Spleen (tissue), 11 donors: Measurements from ENCODE around the gene SLC38A10. TPM values are rescaled to one million over a fixed set of nuclear protein-coding genes. Genes with fewer than 3 reads are reported as not detected.
A peak's percentile ranks its signal among the peaks of the same experiment; 100 is the strongest.

Experiments
- DNase-seq: peaks from one replicate; pipeline ENCODE4 v3.0.0-alpha.2; 2020
- H3K27ac ChIP-seq, 8 donors: fragments of 200-600 bp; sonication (generic) in 7 of 8; 1 replicate in 4 of 8; 2 replicates in 4 of 8; pipeline versions ENCODE4 v1.5.0 to v1.8.0; 2016 to 2021; ENCODE audit warnings: inconsistent platforms in 4 of 8, mild to moderate bottlenecking in 4 of 8, moderate library complexity in 1 of 8
- H3K27me3 ChIP-seq, 7 donors: fragments of 200-600 bp; sonication (generic) in 6 of 7; replicated peaks in 1 of 7; 1 replicate in 4 of 7; 2 replicates in 3 of 7; pipeline versions ENCODE4 v1.5.0 to v1.8.0; 2016 to 2021; ENCODE audit warnings: inconsistent platforms in 3 of 7, mild to moderate bottlenecking in 1 of 7
- H3K36me3 ChIP-seq, 6 donors: fragments of 200-600 bp; sonication (generic) in 5 of 6; 1 replicate in 4 of 6; 2 replicates in 2 of 6; pipeline versions ENCODE4 v1.5.0 to v1.8.0; 2016 to 2021; ENCODE audit warnings: inconsistent platforms in 2 of 6
- H3K4me1 ChIP-seq, 6 donors: fragments of 200-600 bp; sonication (generic) in 5 of 6; 1 replicate in 3 of 6; 2 replicates in 3 of 6; pipeline versions ENCODE4 v1.5.0 to v1.8.0; 2016 to 2021; ENCODE audit warnings: inconsistent platforms in 3 of 6
- H3K4me3 ChIP-seq, 8 donors: fragments of 200-600 bp; sonication (generic) in 7 of 8; 1 replicate in 4 of 8; 2 replicates in 4 of 8; pipeline versions ENCODE4 v1.5.0 to v1.8.0; 2016 to 2021; ENCODE audit warnings: inconsistent platforms in 4 of 8, mild to moderate bottlenecking in 4 of 8, moderate library complexity in 2 of 8
- H3K9me3 ChIP-seq, 8 donors: fragments of 200-600 bp; sonication (generic) in 7 of 8; 1 replicate in 4 of 8; 2 replicates in 4 of 8; pipeline versions ENCODE4 v1.5.0 to v1.8.0; 2016 to 2021; ENCODE audit warnings: inconsistent platforms in 4 of 8
- CTCF ChIP-seq, 11 experiments: fragments of 200-600 bp in 7 of 11; fragments of 450-650 bp in 4 of 11; sonication (generic) in 4 of 11; IDR thresholded peaks in 8 of 11; conservative IDR thresholded peaks in 3 of 11; 1 replicate in 7 of 11; 2 replicates in 4 of 11; pipeline versions ENCODE4 v1.4.0 to v1.8.0; 2016 to 2021; ENCODE audit warnings: antibody characterized with exemption in 11 of 11, inconsistent platforms in 4 of 11, mild to moderate bottlenecking in 1 of 11
- POLR2A ChIP-seq, 3 donors: fragments of 450-650 bp; IDR thresholded peaks; one replicate each; pipeline ENCODE4 v1.5.1; 2017; ENCODE audit warnings: antibody characterized with exemption in 3 of 3, mild to moderate bottlenecking in 1 of 3
- POLR2AphosphoS5 ChIP-seq, 3 donors: sonication (generic); formaldehyde crosslinking; IDR thresholded peaks; one replicate each; pipeline ENCODE4 v1.5.1; 2017; ENCODE audit warnings: antibody characterized with exemption in 3 of 3
- WGBS, 5 donors: extraction: QIAGEN DNeasy Blood & Tissue Kit in 3 of 5; methylation state at CpG; one replicate each; pipeline versions ENCODE4 v1.1.5 to v1.1.7; 2013 to 2018; 5-methylcytosine and 5-hydroxymethylcytosine counted together
- intact Hi-C: fragments of 100-400 bp; cut with DNase I; formaldehyde crosslinking; loops from one replicate; pipeline ENCODE4 v1.15.0; 2023; ENCODE audit warnings: low total_unique reads
- polyA plus RNA-seq, 3 donors: library from polyadenylated mRNA; stranded (reverse); fragments of 200-250 nt; gene quantifications; one replicate each; pipeline ENCODE4 v1.2.1, GENCODE V29; 2013
- total RNA-seq, 7 donors: library from RNA; depleted of rRNA in 3 of 7; stranded (reverse); fragments of >200 nt in 3 of 7; fragmentation: NEBNext Ultra II Directional in 4 of 7; extraction: Animal tissue kit (Norgen Biotek cat#: 25700) in 4 of 7; gene quantifications; one replicate each; pipeline versions ENCODE4 v1.1.0 to v1.2.1, GENCODE V29; 2016 to 2021
- donor health status: healthy with polysubstance abuse.
- donor health status: DM: no; HTN: no; CAD: no; lungs with moderate emphysema.
- donor health status: DM: no; HTN: no; CAD: no.
- donor health status: Bipolar disorder and iron deficiency.
- donor health status: healthy.
- donor health status: DM: no; HTN: no; CAD: no.
- donor health status: DM: yes; HTN: yes; CAD: no.

The SLC38A10 gene
- total and polyA plus RNA-seq, 10 donors: 54.9 to 112 (median 86.6) TPM

DNA sequence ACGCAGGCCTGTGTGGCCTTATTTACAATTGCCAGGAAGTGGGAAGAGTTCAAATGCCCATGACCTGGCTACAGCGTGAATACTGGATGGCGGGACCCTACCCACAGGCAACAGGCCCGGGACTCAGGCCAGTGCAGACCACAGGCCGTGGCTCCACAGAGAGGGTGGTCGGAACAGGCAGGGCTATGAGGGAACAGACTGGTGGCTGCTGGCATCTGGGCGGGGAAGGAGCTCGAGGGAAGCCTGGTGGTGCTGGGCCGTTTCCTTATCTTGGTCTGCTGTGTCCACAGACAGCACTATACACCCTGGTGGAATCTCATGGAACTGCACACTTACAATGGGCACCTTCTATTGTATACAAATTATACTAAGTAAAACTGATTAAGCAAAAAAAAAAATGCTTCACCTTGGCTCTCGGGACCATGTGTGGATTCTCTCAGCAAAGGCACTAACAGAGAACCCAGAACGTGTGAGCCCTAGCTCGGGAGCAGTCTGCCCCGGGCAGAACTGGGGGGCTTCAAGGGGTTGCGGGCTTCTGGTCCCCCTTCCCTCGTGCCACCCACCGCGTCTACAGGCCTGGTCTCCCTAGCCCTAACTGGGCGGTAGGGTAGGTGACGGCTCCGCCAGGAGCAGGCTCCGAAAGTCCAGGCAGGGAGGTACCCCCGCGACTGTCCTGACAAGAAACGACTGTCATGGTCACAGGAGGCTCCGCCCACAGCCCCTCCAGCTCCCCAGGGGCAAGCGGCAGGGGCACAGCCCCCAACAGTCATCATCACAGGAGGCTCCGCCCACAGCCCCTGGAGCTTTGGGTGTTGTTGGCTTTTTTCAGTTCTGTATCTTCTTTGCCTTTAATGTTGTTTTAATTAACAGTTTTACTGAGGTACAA, 94.2 kb downstream of the SLC38A10 start:
- Histone ChIP-seq H3K4me1 (peaks cover 11 to 56% (median 47%) of the 10 kb centered on the region in 6 donors), H3K9me3 (no peaks in the 10 kb centered on the region), H3K4me3 (no peak overlapping the region), H3K27ac (peak overlapping the region in 3 of 8 donors; percentile 31 to 55 (median 45)), H3K36me3 (peaks cover 0 to 80% (median 5%) of the 10 kb centered on the region in 6 donors), H3K27me3 (no peaks in the 10 kb centered on the region)
- DNase-seq: no peak
- 56 to 73% (median 64%) methylated on average over 17 to 27 of the region's 27 CpGs for WGBS, 5 donors
- intact Hi-C loops: no loop called here
- TF ChIP-seq POLR2A (IDR thresholded peaks at IDR 0.05): no peak
- TF ChIP-seq CTCF (IDR thresholded peaks at IDR 0.05 in 8 of 11, conservative IDR thresholded peaks at IDR 0.05 in 3 of 11): peak; percentile 37 to 78 (median 68)
- TF ChIP-seq POLR2AphosphoS5 (IDR thresholded peaks at IDR 0.05): peak in 2 of 3 donors; percentile 17 to 54

GRCh38 chr17:81200201-81200600, 94.9 kb downstream of the SLC38A10 start:
- Histone ChIP-seq H3K36me3 (peaks cover 0 to 86% (median 4%) of the 10 kb centered on the region in 6 donors), H3K27me3 (no peaks in the 10 kb centered on the region), H3K4me1 (peaks cover 11 to 64% (median 51%) of the 10 kb centered on the region in 6 donors), H3K9me3 (no peaks in the 10 kb centered on the region), H3K4me3 (no peak overlapping the region), H3K27ac (peak overlapping the region in 4 of 8 donors; percentile 31 to 61 (median 50))
- no peak for TF ChIP-seq POLR2AphosphoS5 (IDR thresholded peaks at IDR 0.05)
- intact Hi-C loops: no loop called here
- WGBS, 5 donors: 76 to 100% (median 89%) methylated on average over 2 to 18 of the region's 18 CpGs
- no peak for DNase-seq

DNA sequence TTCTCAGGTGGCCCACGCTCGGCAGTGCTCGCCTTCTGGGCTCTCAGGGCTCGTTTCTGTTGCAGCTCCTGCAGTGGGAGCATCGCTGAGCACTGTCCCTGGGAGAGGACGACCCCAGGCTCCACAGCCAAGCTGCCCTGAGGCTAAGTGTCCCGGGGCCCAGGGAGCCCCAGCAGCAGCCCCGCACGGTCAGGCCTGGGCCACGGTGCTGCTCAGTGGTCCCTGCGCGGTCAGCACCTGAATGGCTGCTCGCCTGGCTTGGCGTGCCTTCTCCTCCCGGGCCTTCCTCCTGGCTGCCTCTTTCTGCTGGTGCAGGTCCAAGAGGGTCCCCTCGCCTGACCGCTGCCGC, 95.7 kb downstream of the SLC38A10 start:
- intact Hi-C loops: loop anchor here (10.0 kb wide), 1 partner anchor 55 kb away; no protein-coding TSS in a partner anchor

More for the DNA sequence above, 95.7 kb downstream of the SLC38A10 start:
- H3K36me3 ChIP-seq: peaks cover 0 to 87% (median 4%) of the 10 kb centered on the region in 6 donors
- WGBS, 5 donors: 68 to 90% (median 88%) methylated on average over 2 to 18 of the region's 18 CpGs
- H3K4me3 ChIP-seq: no peak overlapping the region
- H3K9me3 ChIP-seq: no peaks in the 10 kb centered on the region
- TF ChIP-seq POLR2A (IDR thresholded peaks at IDR 0.05): no peak
- TF ChIP-seq CTCF (IDR thresholded peaks at IDR 0.05 in 8 of 11, conservative IDR thresholded peaks at IDR 0.05 in 3 of 11): no peak
- TF ChIP-seq POLR2AphosphoS5 (IDR thresholded peaks at IDR 0.05): no peak
- DNase-seq: no peak
- H3K27ac ChIP-seq: peak overlapping the region in 4 of 8 donors; percentile 27 to 61 (median 50)
- H3K4me1 ChIP-seq: peaks cover 11 to 71% (median 55%) of the 10 kb centered on the region in 6 donors
- H3K27me3 ChIP-seq: no peaks in the 10 kb centered on the region
